SK-N-SH treated with all-trans-retinoic acid at 6 μM for 48 hours (cell line): ENCODE measurements around the gene ARHGAP10.

Experiments used
- ATAC-seq: fragments of 200-7000 bp; cut with Tn5 transposase; 3 replicates; pipeline ENCODE4 v1.9.1; 2020; ENCODE audit warnings: mild to moderate bottlenecking, moderate library complexity
- ARNTL ChIP-seq: fragments of 450-650 bp; formaldehyde crosslinking; IDR thresholded peaks from 2 replicates; pipeline ENCODE4 v1.5.0; 2020; ENCODE audit warnings: low read depth, mild to moderate bottlenecking, moderate library complexity, borderline replicate concordance
- CSDC2 ChIP-seq: fragments of 250-450 bp; sonication (Bioruptor Pico); IDR thresholded peaks from 2 replicates; pipeline ENCODE4 v1.5.0; 2020; ENCODE audit warnings: mild to moderate bottlenecking, moderate library complexity
- ESRRG ChIP-seq: fragments of 250-450 bp; sonication (Bioruptor Pico); IDR thresholded peaks from 2 replicates; pipeline ENCODE4 v1.6.1; 2021; ENCODE audit warnings: mild to moderate bottlenecking
- GLIS3 ChIP-seq: fragments of 250-450 bp; sonication (Bioruptor Pico); IDR thresholded peaks from 2 replicates; pipeline ENCODE4 v1.5.0; 2020; ENCODE audit warnings: mild to moderate bottlenecking, moderate library complexity
- ISL1 ChIP-seq: fragments of 250-450 bp; sonication (Bioruptor Pico); IDR thresholded peaks from 2 replicates; pipeline ENCODE4 v2.1.2; 2022; ENCODE audit warnings: mild to moderate bottlenecking, moderate library complexity
- PPARA ChIP-seq: fragments of 250-450 bp; sonication (Bioruptor Pico); IDR thresholded peaks from 2 replicates; pipeline ENCODE4 v1.5.0; 2020; ENCODE audit warnings: mild to moderate bottlenecking, borderline replicate concordance
- RARB ChIP-seq: fragments of 250-450 bp; sonication (Bioruptor Pico); IDR thresholded peaks from 2 replicates; pipeline ENCODE4 v1.8.0; 2021; ENCODE audit warnings: mild to moderate bottlenecking, moderate library complexity
- SNAI2 ChIP-seq: fragments of 250-450 bp; sonication (Bioruptor Pico); IDR thresholded peaks from 2 replicates; pipeline ENCODE4 v1.5.0; 2020; ENCODE audit warnings: mild to moderate bottlenecking, moderate library complexity
- TCF4 ChIP-seq: fragments of 250-450 bp; sonication (Bioruptor Pico); IDR thresholded peaks from 2 replicates; pipeline ENCODE4 v1.8.0; 2021; ENCODE audit warnings: mild to moderate bottlenecking, moderate library complexity, borderline replicate concordance
- TOX ChIP-seq: fragments of 250-450 bp; sonication (Bioruptor Pico); IDR thresholded peaks from 2 replicates; pipeline ENCODE4 v1.8.0; 2021; ENCODE audit warnings: mild to moderate bottlenecking, moderate library complexity, borderline replicate concordance
- ZC3H10 ChIP-seq: fragments of 250-450 bp; sonication (Bioruptor Pico); IDR thresholded peaks from 2 replicates; pipeline ENCODE4 v1.5.1; 2021; ENCODE audit warnings: mild to moderate bottlenecking, moderate library complexity
- ZFP3 ChIP-seq: fragments of 250-450 bp; sonication (Bioruptor Pico); IDR thresholded peaks from 2 replicates; pipeline ENCODE4 v1.5.0; 2020; ENCODE audit warnings: mild to moderate bottlenecking, moderate library complexity
- ZNF565 ChIP-seq: fragments of 450-650 bp; formaldehyde crosslinking; conservative IDR thresholded peaks from 2 replicates; pipeline ENCODE4 v1.5.0; 2020; ENCODE audit warnings: low read depth, mild to moderate bottlenecking, moderate library complexity
- ZNF70 ChIP-seq: fragments of 450-650 bp; formaldehyde crosslinking; IDR thresholded peaks from 2 replicates; pipeline ENCODE4 v1.5.0; 2020; ENCODE audit warnings: mild to moderate bottlenecking, moderate library complexity
- ZNF8 ChIP-seq: fragments of 450-650 bp; formaldehyde crosslinking; IDR thresholded peaks from 2 replicates; pipeline ENCODE4 v1.5.0; 2020; ENCODE audit warnings: mild to moderate bottlenecking, moderate library complexity
- TF ChIP-seq, protein P1 (sequence below): fragments of 250-450 bp; sonication (Bioruptor Pico); IDR thresholded peaks from 2 replicates; pipeline ENCODE4 v1.8.0; 2020; ENCODE audit warnings: mild to moderate bottlenecking, moderate library complexity, borderline replicate concordance
- TF ChIP-seq, protein P2 (sequence below): fragments of 250-450 bp; sonication (Bioruptor Pico); IDR thresholded peaks from 2 replicates; pipeline ENCODE4 v1.5.1; 2021; ENCODE audit warnings: mild to moderate bottlenecking, moderate library complexity
- TF ChIP-seq, protein P3 (sequence below): fragments of 250-450 bp; sonication (Bioruptor Pico); IDR thresholded peaks from 2 replicates; pipeline ENCODE4 v1.8.0; 2021; ENCODE audit warnings: low read depth, mild to moderate bottlenecking, moderate library complexity, borderline replicate concordance
- TF ChIP-seq, protein P4 (sequence below): fragments of 250-450 bp; sonication (Bioruptor Pico); IDR thresholded peaks from 2 replicates; pipeline ENCODE4 v1.5.1; 2020; ENCODE audit warnings: low read depth, mild to moderate bottlenecking, moderate library complexity

Gene ARHGAP10

DNA sequence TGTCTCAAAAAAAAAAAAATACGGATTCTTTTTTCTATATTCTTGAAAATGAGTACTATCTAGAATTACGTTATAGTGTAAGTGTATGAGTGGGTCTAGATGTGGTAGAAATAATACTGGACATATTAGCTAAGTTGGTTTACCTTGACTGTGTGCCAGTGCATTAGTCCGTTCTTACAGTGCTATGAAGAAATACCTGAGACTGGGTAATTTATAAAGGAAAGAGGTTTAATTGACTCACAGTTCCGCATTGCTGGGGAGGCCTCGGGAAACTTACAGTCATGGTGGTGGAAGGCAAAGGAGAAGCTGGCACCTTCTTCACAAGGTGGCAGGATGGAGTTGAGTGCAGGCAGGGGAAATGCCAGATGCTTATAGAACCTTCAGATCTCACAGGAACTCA, 92.4 kb downstream of the ARHGAP10 start:
- TF ChIP-seq RARB (no peak), ZNF565 (no peak), ARNTL (CRISPR knock-in tag) (no peak), CSDC2 (CRISPR knock-in tag) (no peak), ZNF8 (CRISPR knock-in tag) (no peak), ESRRG (CRISPR knock-in tag) (no peak), SNAI2 (no peak), TCF4 (CRISPR knock-in tag) (no peak), PPARA (CRISPR knock-in tag) (no peak)
- TF ChIP-seq, protein P1, sequence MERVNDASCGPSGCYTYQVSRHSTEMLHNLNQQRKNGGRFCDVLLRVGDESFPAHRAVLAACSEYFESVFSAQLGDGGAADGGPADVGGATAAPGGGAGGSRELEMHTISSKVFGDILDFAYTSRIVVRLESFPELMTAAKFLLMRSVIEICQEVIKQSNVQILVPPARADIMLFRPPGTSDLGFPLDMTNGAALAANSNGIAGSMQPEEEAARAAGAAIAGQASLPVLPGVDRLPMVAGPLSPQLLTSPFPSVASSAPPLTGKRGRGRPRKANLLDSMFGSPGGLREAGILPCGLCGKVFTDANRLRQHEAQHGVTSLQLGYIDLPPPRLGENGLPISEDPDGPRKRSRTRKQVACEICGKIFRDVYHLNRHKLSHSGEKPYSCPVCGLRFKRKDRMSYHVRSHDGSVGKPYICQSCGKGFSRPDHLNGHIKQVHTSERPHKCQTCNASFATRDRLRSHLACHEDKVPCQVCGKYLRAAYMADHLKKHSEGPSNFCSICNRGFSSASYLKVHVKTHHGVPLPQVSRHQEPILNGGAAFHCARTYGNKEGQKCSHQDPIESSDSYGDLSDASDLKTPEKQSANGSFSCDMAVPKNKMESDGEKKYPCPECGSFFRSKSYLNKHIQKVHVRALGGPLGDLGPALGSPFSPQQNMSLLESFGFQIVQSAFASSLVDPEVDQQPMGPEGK (CRISPR knock-in tag), result no peak
- TF ChIP-seq, protein P2, sequence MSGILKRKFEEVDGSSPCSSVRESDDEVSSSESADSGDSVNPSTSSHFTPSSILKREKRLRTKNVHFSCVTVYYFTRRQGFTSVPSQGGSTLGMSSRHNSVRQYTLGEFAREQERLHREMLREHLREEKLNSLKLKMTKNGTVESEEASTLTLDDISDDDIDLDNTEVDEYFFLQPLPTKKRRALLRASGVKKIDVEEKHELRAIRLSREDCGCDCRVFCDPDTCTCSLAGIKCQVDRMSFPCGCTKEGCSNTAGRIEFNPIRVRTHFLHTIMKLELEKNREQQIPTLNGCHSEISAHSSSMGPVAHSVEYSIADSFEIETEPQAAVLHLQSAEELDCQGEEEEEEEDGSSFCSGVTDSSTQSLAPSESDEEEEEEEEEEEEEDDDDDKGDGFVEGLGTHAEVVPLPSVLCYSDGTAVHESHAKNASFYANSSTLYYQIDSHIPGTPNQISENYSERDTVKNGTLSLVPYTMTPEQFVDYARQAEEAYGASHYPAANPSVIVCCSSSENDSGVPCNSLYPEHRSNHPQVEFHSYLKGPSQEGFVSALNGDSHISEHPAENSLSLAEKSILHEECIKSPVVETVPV (CRISPR knock-in tag), result no peak
- no peak for ATAC-seq

- no peak for ATAC-seq
- TF ChIP-seq PPARA (CRISPR knock-in tag) (no peak), ZFP3 (CRISPR knock-in tag) (no peak), GLIS3 (no peak)
- TF ChIP-seq, protein P2 (CRISPR knock-in tag), result no peak
Measured at GRCh38 chr4:147824884-147825283, 93.0 kb downstream of the ARHGAP10 start.

- no peak for ATAC-seq
- no peak for TF ChIP-seq ZNF8 (CRISPR knock-in tag)
- TF ChIP-seq, protein P3, sequence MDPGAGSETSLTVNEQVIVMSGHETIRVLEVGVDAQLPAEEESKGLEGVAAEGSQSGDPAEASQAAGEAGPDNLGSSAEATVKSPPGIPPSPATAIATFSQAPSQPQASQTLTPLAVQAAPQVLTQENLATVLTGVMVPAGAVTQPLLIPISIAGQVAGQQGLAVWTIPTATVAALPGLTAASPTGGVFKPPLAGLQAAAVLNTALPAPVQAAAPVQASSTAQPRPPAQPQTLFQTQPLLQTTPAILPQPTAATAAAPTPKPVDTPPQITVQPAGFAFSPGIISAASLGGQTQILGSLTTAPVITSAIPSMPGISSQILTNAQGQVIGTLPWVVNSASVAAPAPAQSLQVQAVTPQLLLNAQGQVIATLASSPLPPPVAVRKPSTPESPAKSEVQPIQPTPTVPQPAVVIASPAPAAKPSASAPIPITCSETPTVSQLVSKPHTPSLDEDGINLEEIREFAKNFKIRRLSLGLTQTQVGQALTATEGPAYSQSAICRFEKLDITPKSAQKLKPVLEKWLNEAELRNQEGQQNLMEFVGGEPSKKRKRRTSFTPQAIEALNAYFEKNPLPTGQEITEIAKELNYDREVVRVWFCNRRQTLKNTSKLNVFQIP (CRISPR knock-in tag), result no peak
- no peak for TF ChIP-seq ZC3H10 (CRISPR knock-in tag)
- TF ChIP-seq ARNTL (CRISPR knock-in tag), result no peak
- TF ChIP-seq TOX (CRISPR knock-in tag), result no peak
- no peak for TF ChIP-seq ISL1 (CRISPR knock-in tag)
- TF ChIP-seq ZNF70 (CRISPR knock-in tag), result no peak
- TF ChIP-seq, protein P4, sequence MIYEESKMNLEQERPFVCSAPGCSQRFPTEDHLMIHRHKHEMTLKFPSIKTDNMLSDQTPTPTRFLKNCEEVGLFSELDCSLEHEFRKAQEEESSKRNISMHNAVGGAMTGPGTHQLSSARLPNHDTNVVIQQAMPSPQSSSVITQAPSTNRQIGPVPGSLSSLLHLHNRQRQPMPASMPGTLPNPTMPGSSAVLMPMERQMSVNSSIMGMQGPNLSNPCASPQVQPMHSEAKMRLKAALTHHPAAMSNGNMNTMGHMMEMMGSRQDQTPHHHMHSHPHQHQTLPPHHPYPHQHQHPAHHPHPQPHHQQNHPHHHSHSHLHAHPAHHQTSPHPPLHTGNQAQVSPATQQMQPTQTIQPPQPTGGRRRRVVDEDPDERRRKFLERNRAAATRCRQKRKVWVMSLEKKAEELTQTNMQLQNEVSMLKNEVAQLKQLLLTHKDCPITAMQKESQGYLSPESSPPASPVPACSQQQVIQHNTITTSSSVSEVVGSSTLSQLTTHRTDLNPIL (CRISPR knock-in tag), result no peak
Measured at GRCh38 chr4:147825451-147826287, 93.8 kb downstream of the ARHGAP10 start.

GRCh38 chr4:147826288-147826646, 94.4 kb downstream of the ARHGAP10 start:
- TF ChIP-seq PPARA (CRISPR knock-in tag) (no peak), TCF4 (CRISPR knock-in tag) (no peak), ARNTL (CRISPR knock-in tag) (no peak), ZNF8 (CRISPR knock-in tag) (no peak), CSDC2 (CRISPR knock-in tag) (no peak), TOX (CRISPR knock-in tag) (no peak)
- TF ChIP-seq, protein P3 (CRISPR knock-in tag), result no peak
- TF ChIP-seq, protein P1 (CRISPR knock-in tag), result no peak
- ATAC-seq, result no peak
